NT2/D1 (cell line): ENCODE measurements around the gene SRL.

Experiments used
- DNase-seq: peaks from one replicate; pipeline ENCODE4 v3.0.0-alpha.2; 2011; ENCODE audit warnings: low read depth, low spot score
- H3K27me3 ChIP-seq: 2 replicates; pipeline ENCODE4 v1.6.0; 2011; ENCODE audit warnings: mild to moderate bottlenecking; ENCODE audit not compliant: insufficient read length, insufficient read depth
- H3K36me3 ChIP-seq: 2 replicates; pipeline ENCODE4 v1.6.1; 2011; ENCODE audit warnings: mild to moderate bottlenecking, low read length, mixed read lengths; ENCODE audit not compliant: insufficient read depth, insufficient read length
- H3K4me1 ChIP-seq: 2 replicates; pipeline ENCODE4 v1.5.1; 2011; ENCODE audit not compliant: insufficient read depth, insufficient read length
- H3K4me3 ChIP-seq: 2 replicates; pipeline ENCODE4 v1.5.1; 2011; ENCODE audit warnings: low read depth; ENCODE audit not compliant: insufficient read length
- H3K9ac ChIP-seq: 2 replicates; pipeline ENCODE4 v1.6.0; 2011; ENCODE audit warnings: low read depth; ENCODE audit not compliant: insufficient read length
- H3K9me3 ChIP-seq: 2 replicates; pipeline ENCODE4 v1.5.1; 2011; ENCODE audit warnings: mild to moderate bottlenecking, low read length; ENCODE audit not compliant: insufficient read depth
- SUZ12 ChIP-seq: IDR thresholded peaks from 2 replicates; pipeline ENCODE4 v1.6.1; 2011; ENCODE audit not compliant: insufficient read length, insufficient read depth; ENCODE audit errors: extremely low read depth
- YY1 ChIP-seq: IDR thresholded peaks from 2 replicates; pipeline ENCODE4 v1.6.1; 2011; ENCODE audit not compliant: insufficient read length, insufficient read depth
- ZNF274 ChIP-seq: IDR thresholded peaks from 2 replicates; pipeline ENCODE4 v1.6.1; 2011; ENCODE audit warnings: mild to moderate bottlenecking, low read depth, low read length

The SRL gene

DNA sequence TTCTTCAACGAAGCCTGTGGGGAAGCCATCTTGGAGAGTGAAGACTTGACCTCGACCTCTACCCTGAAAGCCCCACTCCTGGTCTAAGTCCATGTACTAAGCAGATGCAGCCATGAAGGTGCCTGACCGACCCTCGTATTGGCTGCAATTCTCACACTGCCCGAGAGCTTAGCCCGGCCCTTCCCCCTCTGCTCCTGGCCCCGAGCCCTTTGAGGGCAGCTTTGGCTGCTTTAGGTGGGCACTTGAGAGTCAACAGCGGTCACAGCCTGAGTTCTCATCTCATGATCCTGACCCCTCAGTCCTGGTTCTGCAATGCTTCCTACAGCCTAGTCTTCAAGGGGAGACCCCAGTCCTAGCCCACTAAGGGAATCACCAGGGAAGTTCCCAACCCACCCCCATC lies 35.9 kb downstream of the SRL start:
- no peak overlapping the region for H3K4me3 ChIP-seq
- peaks cover 7% of the 10 kb centered on the region for H3K27me3 ChIP-seq
- TF ChIP-seq ZNF274 (no peak), SUZ12 (no peak), YY1 (no peak)
- no peak for DNase-seq
- H3K36me3 ChIP-seq = no peaks in the 10 kb centered on the region
- H3K9ac ChIP-seq = no peak overlapping the region
- H3K9me3 ChIP-seq = no peaks in the 10 kb centered on the region
- peaks cover 3% of the 10 kb centered on the region for H3K4me1 ChIP-seq

DNA sequence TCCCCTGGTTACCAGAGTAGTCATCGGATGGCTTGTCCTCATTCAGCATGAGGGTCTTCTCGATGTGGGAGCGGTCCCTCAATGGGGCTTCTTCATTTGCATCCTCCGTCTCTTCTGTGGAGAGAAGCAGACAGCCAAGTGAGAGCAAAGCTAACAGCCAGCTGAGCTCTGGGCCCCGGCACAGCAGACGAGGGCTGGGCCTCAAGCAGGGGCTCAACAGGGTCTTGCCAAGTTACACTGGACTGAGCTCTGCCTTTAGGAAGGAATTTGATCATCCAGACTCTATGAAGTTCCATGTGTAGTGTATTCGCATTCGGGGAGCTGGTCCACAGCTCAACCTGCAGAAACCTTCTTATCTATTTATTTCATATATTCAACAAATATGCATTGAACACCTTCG lies 37.4 kb downstream of the SRL start:
- Histone ChIP-seq H3K9ac (no peak overlapping the region), H3K27me3 (peaks cover 7% of the 10 kb centered on the region), H3K4me3 (no peak overlapping the region), H3K4me1 (peaks cover 8% of the 10 kb centered on the region), H3K9me3 (no peaks in the 10 kb centered on the region), H3K36me3 (no peaks in the 10 kb centered on the region)
- no peak for DNase-seq
- TF ChIP-seq YY1 (no peak), ZNF274 (no peak)

DNA sequence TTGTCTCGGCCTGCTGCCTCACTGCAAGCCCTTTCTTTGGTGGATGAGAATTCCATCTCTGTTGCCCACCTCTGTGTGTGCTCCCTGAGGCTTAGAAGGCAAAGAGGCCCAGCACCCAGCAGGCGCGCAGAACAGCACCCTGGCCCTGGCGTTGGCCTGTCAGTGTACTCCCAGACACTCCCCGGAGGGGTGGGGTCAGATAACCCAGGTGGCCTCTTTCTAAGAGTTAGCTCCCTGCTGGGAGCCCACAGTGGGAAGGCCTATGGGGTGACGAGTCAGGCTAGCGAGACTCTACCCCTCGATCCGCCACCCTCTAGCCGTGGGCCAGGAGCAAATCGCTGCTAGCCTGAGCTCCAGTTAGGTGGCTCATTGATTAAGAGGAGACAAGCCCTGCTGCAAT lies 38.1 kb downstream of the SRL start:
- no peaks in the 10 kb centered on the region for H3K9me3 ChIP-seq
- H3K36me3 ChIP-seq = no peaks in the 10 kb centered on the region
- TF ChIP-seq YY1 (no peak), ZNF274 (no peak), SUZ12 (no peak)
- H3K27me3 ChIP-seq = peaks cover 7% of the 10 kb centered on the region
- H3K4me1 ChIP-seq = peaks cover 8% of the 10 kb centered on the region
- no peak for DNase-seq
- no peak overlapping the region for H3K9ac ChIP-seq
- H3K4me3 ChIP-seq = no peak overlapping the region

DNA sequence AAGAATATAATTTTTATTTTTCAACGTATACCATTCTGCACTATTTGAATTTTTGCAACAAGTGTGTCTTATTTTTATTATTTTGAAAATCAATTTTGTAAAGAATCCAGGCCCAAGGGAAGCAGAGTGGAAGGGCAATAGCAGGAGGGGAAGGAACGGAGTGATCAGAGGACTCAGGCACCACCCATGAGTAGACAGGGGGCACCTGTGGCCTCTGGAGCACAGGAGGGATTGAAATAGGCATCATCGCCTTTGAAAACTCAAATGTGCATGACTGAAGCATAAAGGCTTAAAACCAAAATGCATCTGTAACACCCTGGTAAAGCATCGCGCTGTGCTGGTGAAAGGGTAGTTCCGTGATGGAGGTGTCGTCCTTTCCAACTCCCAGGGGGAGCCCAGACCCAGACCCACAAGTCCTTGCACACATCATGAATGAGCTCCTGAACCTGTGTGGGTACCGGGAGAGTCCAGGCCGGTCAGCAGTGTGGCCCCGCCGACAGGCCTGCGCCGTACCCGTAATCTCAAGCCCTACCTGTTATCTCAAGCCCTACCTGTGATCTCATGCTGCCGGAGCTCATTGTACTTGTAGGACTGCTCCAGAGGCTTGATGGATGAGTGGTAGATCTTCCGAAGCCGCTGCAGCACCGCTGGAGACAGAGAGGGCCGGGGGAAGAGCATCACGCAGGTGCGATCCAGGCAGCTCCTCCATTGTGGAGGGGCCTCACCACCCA lies 39.1 kb downstream of the SRL start:
- Histone ChIP-seq H3K27me3 (peaks cover 7% of the 10 kb centered on the region), H3K9me3 (no peaks in the 10 kb centered on the region), H3K9ac (no peak overlapping the region), H3K4me3 (no peak overlapping the region), H3K36me3 (no peaks in the 10 kb centered on the region), H3K4me1 (peaks cover 8% of the 10 kb centered on the region)
- no peak for TF ChIP-seq SUZ12
- TF ChIP-seq YY1 = no peak
- TF ChIP-seq ZNF274 = no peak
- DNase-seq = no peak

DNA sequence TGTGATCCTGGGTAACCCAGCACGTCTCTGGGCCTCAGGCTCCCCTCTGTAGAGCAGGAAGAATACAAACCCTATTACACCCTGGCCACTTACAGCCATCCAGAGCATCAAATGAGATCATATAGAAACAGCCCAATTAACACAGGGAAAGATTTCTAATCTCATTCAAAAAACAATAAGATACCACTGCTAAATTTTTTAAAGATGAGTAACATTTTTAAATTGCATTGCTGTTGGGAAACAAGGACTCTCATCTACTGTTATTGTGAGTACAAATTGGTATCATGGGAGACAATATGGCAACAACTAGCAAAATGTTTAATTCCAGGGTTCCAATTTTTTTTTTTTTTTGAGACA lies 41.1 kb downstream of the SRL start:
- Histone ChIP-seq H3K9ac (no peak overlapping the region), H3K4me3 (no peak overlapping the region), H3K27me3 (no peaks in the 10 kb centered on the region), H3K9me3 (no peaks in the 10 kb centered on the region), H3K4me1 (peaks cover 8% of the 10 kb centered on the region), H3K36me3 (no peaks in the 10 kb centered on the region)
- TF ChIP-seq SUZ12 = no peak
- DNase-seq = no peak

DNA sequence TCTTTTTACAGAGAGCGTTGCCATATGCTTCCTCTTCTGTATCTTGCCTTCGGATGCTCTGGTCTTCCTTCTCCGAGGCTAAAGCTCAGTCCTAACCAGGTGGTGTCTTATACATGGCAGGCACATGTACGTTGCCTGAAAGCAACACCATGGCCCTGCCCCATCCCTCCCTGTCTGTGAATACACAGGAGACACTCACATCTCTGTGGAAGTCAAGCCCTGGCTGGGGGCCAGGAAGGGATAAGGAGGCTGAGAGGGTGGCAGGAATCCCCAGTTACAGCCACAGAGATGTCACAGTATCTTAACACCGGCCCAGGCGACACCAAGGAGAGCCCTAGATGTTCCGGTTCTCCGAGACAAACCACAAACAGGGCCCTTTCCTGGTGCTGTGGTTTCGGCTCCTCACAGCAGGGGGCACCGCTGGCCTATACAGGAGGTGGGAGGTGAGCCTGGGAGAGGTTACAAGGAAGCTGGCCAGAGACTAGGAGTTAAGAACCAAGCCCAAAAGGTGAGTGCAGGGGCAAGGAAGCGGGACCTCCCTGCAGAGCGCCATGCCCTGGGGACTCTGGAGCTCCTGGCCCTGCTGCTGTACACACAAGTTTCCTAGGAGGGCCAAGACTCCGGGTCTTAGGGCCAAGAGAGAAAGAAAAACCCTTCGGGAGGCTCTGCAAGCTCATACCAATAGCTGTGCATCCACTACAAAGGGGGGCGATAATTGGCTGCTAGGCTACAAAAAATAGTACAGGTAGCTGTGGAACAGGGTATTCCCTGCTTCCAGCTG lies 41.7 kb downstream of the SRL start:
- H3K4me3 ChIP-seq = no peak overlapping the region
- no peak for DNase-seq
- H3K36me3 ChIP-seq = no peaks in the 10 kb centered on the region
- H3K4me1 ChIP-seq = peaks cover 5% of the 10 kb centered on the region
- no peaks in the 10 kb centered on the region for H3K9me3 ChIP-seq
- H3K27me3 ChIP-seq = no peaks in the 10 kb centered on the region
- no peak for TF ChIP-seq ZNF274
- no peak for TF ChIP-seq SUZ12
- no peak for TF ChIP-seq YY1
- no peak overlapping the region for H3K9ac ChIP-seq

DNA sequence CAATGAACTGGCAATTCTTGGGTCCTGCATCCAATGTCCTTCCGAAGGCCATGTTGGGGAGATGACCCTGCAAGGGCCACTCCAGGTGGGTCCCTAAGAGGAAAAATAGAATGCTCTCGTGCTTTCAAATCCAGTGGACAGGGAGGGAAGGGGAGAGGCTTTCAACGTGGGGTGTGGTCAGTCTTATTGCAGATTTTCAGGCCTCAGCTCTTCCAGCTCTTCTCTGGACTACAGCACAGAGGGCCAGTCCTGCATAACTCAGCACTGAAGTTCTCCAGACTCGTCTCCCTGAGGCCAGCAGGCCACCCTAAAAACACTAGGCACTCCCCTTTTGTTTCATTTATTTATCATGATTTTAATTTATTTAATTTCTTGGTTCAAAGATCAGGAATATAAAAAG lies 43.1 kb downstream of the SRL start:
- TF ChIP-seq ZNF274 (no peak), YY1 (no peak), SUZ12 (no peak)
- H3K36me3 ChIP-seq = no peaks in the 10 kb centered on the region

More for the DNA sequence above, 43.1 kb downstream of the SRL start:
- no peak for DNase-seq
- Histone ChIP-seq H3K9ac (no peak overlapping the region), H3K9me3 (no peaks in the 10 kb centered on the region), H3K27me3 (no peaks in the 10 kb centered on the region), H3K4me3 (no peak overlapping the region), H3K4me1 (peaks cover 5% of the 10 kb centered on the region)
